K562 (cell line): ENCODE data around the gene SOSTDC1. TPM values are rescaled to one million over a fixed set of nuclear protein-coding genes. Genes with fewer than 3 reads are reported as not detected.
A peak's percentile ranks its signal among the peaks of the same experiment; 100 is the strongest.

ENCODE experiments used
- ARID3A ChIP-seq: IDR thresholded peaks from 2 replicates; pipeline ENCODE4 v1.6.1; 2012; ENCODE audit warnings: low read depth, low read length, improper control_type of control experiment, borderline replicate concordance
- E2F3 ChIP-seq: fragments of 250-450 bp; sonication (Bioruptor Pico); IDR thresholded peaks from 2 replicates; pipeline ENCODE4 v1.4.0; 2020; ENCODE audit warnings: mild to moderate bottlenecking
- EWSR1 ChIP-seq: fragments of 450-650 bp; IDR thresholded peaks from 2 replicates; pipeline ENCODE4 v1.6.1; 2018; ENCODE audit warnings: borderline replicate concordance, mild to moderate bottlenecking, low read depth, moderate library complexity; ENCODE audit not compliant: partially characterized antibody
- HNRNPLL ChIP-seq: fragments of 200-400 bp; formaldehyde crosslinking; IDR thresholded peaks from 2 replicates; pipeline ENCODE4 v1.6.1; 2017; ENCODE audit warnings: low read length, low read depth, mild to moderate bottlenecking; ENCODE audit not compliant: poor library complexity, severe bottlenecking
- IRF9 ChIP-seq: fragments of 450-650 bp; IDR thresholded peaks from 2 replicates; pipeline ENCODE4 v1.6.1; 2016; ENCODE audit warnings: missing biosample characterization, missing genetic modification characterization
- L3MBTL2 ChIP-seq: fragments of 450-650 bp; IDR thresholded peaks from 2 replicates; pipeline ENCODE4 v1.6.1; 2016; ENCODE audit warnings: mild to moderate bottlenecking, moderate library complexity
- MEIS2 ChIP-seq: fragments of 450-650 bp; IDR thresholded peaks from 2 replicates; pipeline ENCODE4 v1.6.1; 2014; ENCODE audit warnings: mild to moderate bottlenecking; ENCODE audit not compliant: partially characterized antibody
- MYNN ChIP-seq, 2 experiments: sonication (generic); formaldehyde crosslinking in 1 of 2; IDR thresholded peaks; 2 replicates each; pipeline versions ENCODE4 v1.5.0 to v1.6.1; 2016 to 2020; ENCODE audit warnings: antibody characterized with exemption in 1 of 2, missing genetic modification reagents in 1 of 2
- PCBP1 ChIP-seq: fragments of 200-400 bp; formaldehyde crosslinking; IDR thresholded peaks from 2 replicates; pipeline ENCODE4 v1.6.1; 2018; ENCODE audit warnings: mild to moderate bottlenecking, low read depth, low read length; ENCODE audit not compliant: poor library complexity, severe bottlenecking
- RCOR1 ChIP-seq, 2 experiments: IDR thresholded peaks; 2 replicates each; pipeline ENCODE4 v1.6.1; 2012; ENCODE audit warnings: low read depth in 2 of 2, low read length in 2 of 2, borderline replicate concordance in 1 of 2, improper control_type of control experiment in 1 of 2
- RHOXF2B ChIP-seq: fragments of 250-450 bp; sonication (Bioruptor Pico); conservative IDR thresholded peaks from 2 replicates; pipeline ENCODE4 v1.5.1; 2021
- SAP30 ChIP-seq: fragments of 200-600 bp; sonication (generic); IDR thresholded peaks from 2 replicates; pipeline ENCODE4 v1.6.1; 2012; ENCODE audit warnings: borderline replicate concordance, low read depth, mild to moderate bottlenecking, moderate library complexity, low read length, control low read depth, inconsistent platforms; ENCODE audit not compliant: insufficient read depth, poor library complexity, severe bottlenecking
- SRSF9 ChIP-seq: fragments of 200-400 bp; formaldehyde crosslinking; IDR thresholded peaks from 2 replicates; pipeline ENCODE4 v1.6.1; 2017; ENCODE audit warnings: low read depth, low read length, borderline replicate concordance
- ZNF239 ChIP-seq: fragments of 250-450 bp; sonication (Bioruptor Pico); IDR thresholded peaks from 2 replicates; pipeline ENCODE4 v1.4.0; 2020; ENCODE audit warnings: mild to moderate bottlenecking
- polyA plus RNA-seq, 8 experiments: library from polyadenylated mRNA; depleted of rRNA in 4 of 8; stranded (reverse) in 5 of 8; unstranded in 3 of 8; fragments of >200 nt; fragmentation: Nextera tagmentation in 2 of 8; fragmentation: Illumina TruSeq in 1 of 8; extraction: Ambion mirVana in 2 of 8; extraction: Trizol in 1 of 8; gene quantifications; 2 replicates each; pipeline versions ENCODE4 v1.2.1 to v1.2.3, GENCODE V29; 2011 to 2014; ENCODE audit warnings: inconsistent platforms in 1 of 8, missing spikeins in 1 of 8
- total RNA-seq, 7 experiments: library from RNA; depleted of rRNA in 6 of 7; stranded (reverse); fragments of >200 nt in 6 of 7; fragmentation: Illumina TruSeq in 2 of 7; extraction: Trizol in 2 of 7; gene quantifications; 2 replicates each; pipeline versions ENCODE4 v1.2.1 to v1.2.3, GENCODE V29; 2011 to 2021; ENCODE audit warnings: low replicate concordance in 1 of 7
- TF ChIP-seq, protein P1 (sequence below): sonication (generic); formaldehyde crosslinking; IDR thresholded peaks from 2 replicates; pipeline ENCODE4 v1.5.0; 2020; ENCODE audit warnings: missing genetic modification reagents
- TF ChIP-seq, protein P2 (sequence below): fragments of 450-650 bp; IDR thresholded peaks from 2 replicates; pipeline ENCODE4 v1.6.1; 2016; ENCODE audit warnings: mild to moderate bottlenecking
- TF ChIP-seq, protein P3 (sequence below): fragments of 450-650 bp; IDR thresholded peaks from 2 replicates; pipeline ENCODE4 v1.6.1; 2016; ENCODE audit warnings: low read depth, mild to moderate bottlenecking, moderate library complexity
- TF ChIP-seq, protein P4 (sequence below): fragments of 450-650 bp; conservative IDR thresholded peaks from 2 replicates; pipeline ENCODE4 v1.6.1; 2016; ENCODE audit warnings: missing genetic modification characterization, low read depth, mild to moderate bottlenecking, missing compliant biosample characterization, moderate library complexity

SOSTDC1 gene
- total and polyA plus RNA-seq, 9 of the 15 experiments (the other 6 are each of a cell fraction or from before 2014, with no cell fraction given): 8.3 to 48.6 (median 15.9) TPM

- TF ChIP-seq HNRNPLL: no peak
- TF ChIP-seq, protein P1, sequence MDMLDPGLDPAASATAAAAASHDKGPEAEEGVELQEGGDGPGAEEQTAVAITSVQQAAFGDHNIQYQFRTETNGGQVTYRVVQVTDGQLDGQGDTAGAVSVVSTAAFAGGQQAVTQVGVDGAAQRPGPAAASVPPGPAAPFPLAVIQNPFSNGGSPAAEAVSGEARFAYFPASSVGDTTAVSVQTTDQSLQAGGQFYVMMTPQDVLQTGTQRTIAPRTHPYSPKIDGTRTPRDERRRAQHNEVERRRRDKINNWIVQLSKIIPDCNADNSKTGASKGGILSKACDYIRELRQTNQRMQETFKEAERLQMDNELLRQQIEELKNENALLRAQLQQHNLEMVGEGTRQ (CRISPR knock-in tag): no peak
- TF ChIP-seq MEIS2: no peak
- TF ChIP-seq, protein P2, sequence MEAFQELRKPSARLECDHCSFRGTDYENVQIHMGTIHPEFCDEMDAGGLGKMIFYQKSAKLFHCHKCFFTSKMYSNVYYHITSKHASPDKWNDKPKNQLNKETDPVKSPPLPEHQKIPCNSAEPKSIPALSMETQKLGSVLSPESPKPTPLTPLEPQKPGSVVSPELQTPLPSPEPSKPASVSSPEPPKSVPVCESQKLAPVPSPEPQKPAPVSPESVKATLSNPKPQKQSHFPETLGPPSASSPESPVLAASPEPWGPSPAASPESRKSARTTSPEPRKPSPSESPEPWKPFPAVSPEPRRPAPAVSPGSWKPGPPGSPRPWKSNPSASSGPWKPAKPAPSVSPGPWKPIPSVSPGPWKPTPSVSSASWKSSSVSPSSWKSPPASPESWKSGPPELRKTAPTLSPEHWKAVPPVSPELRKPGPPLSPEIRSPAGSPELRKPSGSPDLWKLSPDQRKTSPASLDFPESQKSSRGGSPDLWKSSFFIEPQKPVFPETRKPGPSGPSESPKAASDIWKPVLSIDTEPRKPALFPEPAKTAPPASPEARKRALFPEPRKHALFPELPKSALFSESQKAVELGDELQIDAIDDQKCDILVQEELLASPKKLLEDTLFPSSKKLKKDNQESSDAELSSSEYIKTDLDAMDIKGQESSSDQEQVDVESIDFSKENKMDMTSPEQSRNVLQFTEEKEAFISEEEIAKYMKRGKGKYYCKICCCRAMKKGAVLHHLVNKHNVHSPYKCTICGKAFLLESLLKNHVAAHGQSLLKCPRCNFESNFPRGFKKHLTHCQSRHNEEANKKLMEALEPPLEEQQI: 0 out of 2 replicates have a peak, but pooled peaks have one; percentile 68
- no peak for TF ChIP-seq SRSF9
- TF ChIP-seq, protein P3, sequence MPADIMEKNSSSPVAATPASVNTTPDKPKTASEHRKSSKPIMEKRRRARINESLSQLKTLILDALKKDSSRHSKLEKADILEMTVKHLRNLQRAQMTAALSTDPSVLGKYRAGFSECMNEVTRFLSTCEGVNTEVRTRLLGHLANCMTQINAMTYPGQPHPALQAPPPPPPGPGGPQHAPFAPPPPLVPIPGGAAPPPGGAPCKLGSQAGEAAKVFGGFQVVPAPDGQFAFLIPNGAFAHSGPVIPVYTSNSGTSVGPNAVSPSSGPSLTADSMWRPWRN: 0 out of 2 replicates have a peak, but pooled peaks have one; percentile 16
- no peak for TF ChIP-seq MYNN (IDR thresholded peaks at IDR 0.05)
- TF ChIP-seq MYNN (CRISPR knock-in tag; IDR thresholded peaks at IDR 0.05): no peak
- no peak for TF ChIP-seq SAP30
- TF ChIP-seq RCOR1 (IDR thresholded peaks at IDR 0.05; ENCODE audit: borderline replicate concordance in 1 of 2, low read depth in 2 of 2, low read length in 2 of 2): 0 out of 4 replicates have a peak, but pooled peaks of 1 of the 2 experiments have one; percentile 11
- TF ChIP-seq E2F3 (CRISPR knock-in tag): no peak
- TF ChIP-seq L3MBTL2: peak; percentile 13; the same call in 1 of the 2 replicates
- TF ChIP-seq, protein P4, sequence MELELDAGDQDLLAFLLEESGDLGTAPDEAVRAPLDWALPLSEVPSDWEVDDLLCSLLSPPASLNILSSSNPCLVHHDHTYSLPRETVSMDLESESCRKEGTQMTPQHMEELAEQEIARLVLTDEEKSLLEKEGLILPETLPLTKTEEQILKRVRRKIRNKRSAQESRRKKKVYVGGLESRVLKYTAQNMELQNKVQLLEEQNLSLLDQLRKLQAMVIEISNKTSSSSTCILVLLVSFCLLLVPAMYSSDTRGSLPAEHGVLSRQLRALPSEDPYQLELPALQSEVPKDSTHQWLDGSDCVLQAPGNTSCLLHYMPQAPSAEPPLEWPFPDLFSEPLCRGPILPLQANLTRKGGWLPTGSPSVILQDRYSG (tag): 0 out of 2 replicates have a peak, but pooled peaks have one; percentile 46
- no peak for TF ChIP-seq EWSR1
- no peak for TF ChIP-seq ARID3A
- no peak for TF ChIP-seq PCBP1
- TF ChIP-seq IRF9 (tag): no peak
- TF ChIP-seq RHOXF2B (CRISPR knock-in tag): no peak
- no peak for TF ChIP-seq ZNF239 (CRISPR knock-in tag)
Observed at GRCh38 chr7:16422917-16423316, 42.6 kb downstream of the SOSTDC1 start (continued).
